ENCODE measurements around the gene TRIP6.
"Not testable (repeated sequence)": the region's sequence is repeated elsewhere in the genome, so short reads cannot be mapped to it uniquely, and the experiment has no call there.

The TRIP6 gene

GRCh38 chr7:100839361-100839760, 27.8 kb upstream of the TRIP6 start:
- H3K27me3 ChIP-seq (ENCODE audit: control insufficient read depth, insufficient read depth, low read length): no peaks in the 10 kb centered on the region
- no peak overlapping the region for H3K4me3 ChIP-seq (ENCODE audit: low read length)
- H3K4me1 ChIP-seq (ENCODE audit: control insufficient read depth, insufficient read depth, low read length): peaks cover 4% of the 10 kb centered on the region; the same call in 1 of the 2 replicates
- H3K27ac ChIP-seq (ENCODE audit: low read length): no peak overlapping the region
- no peaks in the 10 kb centered on the region for H3K36me3 ChIP-seq (ENCODE audit: control insufficient read depth, insufficient read depth, low read length)
- WGBS (ENCODE audit: insufficient coverage, insufficient read length): no CpG with 5 or more reads among the region's 18 CpGs
- no peaks in the 10 kb centered on the region for H3K9me3 ChIP-seq (ENCODE audit: control insufficient read depth, insufficient read depth, low read length)
- DNase-seq (ENCODE audit: low read depth, low spot score): no peak

GRCh38 chr7:100840470-100841100, 26.6 kb upstream of the TRIP6 start:
- Histone ChIP-seq H3K4me1 (ENCODE audit: control insufficient read depth, insufficient read depth, low read length) (peaks cover 4% of the 10 kb centered on the region; the same call in 1 of the 2 replicates), H3K9me3 (ENCODE audit: control insufficient read depth, insufficient read depth, low read length) (no peaks in the 10 kb centered on the region), H3K36me3 (ENCODE audit: control insufficient read depth, insufficient read depth, low read length) (no peaks in the 10 kb centered on the region), H3K4me3 (ENCODE audit: low read length) (no peak overlapping the region), H3K27ac (ENCODE audit: low read length) (no peak overlapping the region), H3K27me3 (ENCODE audit: control insufficient read depth, insufficient read depth, low read length) (no peaks in the 10 kb centered on the region)
- WGBS (ENCODE audit: insufficient coverage, insufficient read length): no CpG with 5 or more reads among the region's 8 CpGs
- DNase-seq (ENCODE audit: low read depth, low spot score): no peak

- Histone ChIP-seq H3K9me3 (ENCODE audit: control insufficient read depth, insufficient read depth, low read length) (no peaks in the 10 kb centered on the region), H3K36me3 (ENCODE audit: control insufficient read depth, insufficient read depth, low read length) (no peaks in the 10 kb centered on the region), H3K27me3 (ENCODE audit: control insufficient read depth, insufficient read depth, low read length) (no peaks in the 10 kb centered on the region), H3K27ac (ENCODE audit: low read length) (no peak overlapping the region), H3K4me1 (ENCODE audit: control insufficient read depth, insufficient read depth, low read length) (no peaks in the 10 kb centered on the region), H3K4me3 (ENCODE audit: low read length) (no peak overlapping the region)
- DNase-seq (ENCODE audit: low read depth, low spot score): no peak
- WGBS (ENCODE audit: insufficient coverage, insufficient read length): no CpG with 5 or more reads among the region's 4 CpGs
These were observed 19.8 kb upstream of the TRIP6 start for GRCh38 chr7:100847360-100847759.

- WGBS (ENCODE audit: insufficient coverage, insufficient read length): no CpG with 5 or more reads among the region's 71 CpGs
- no peaks in the 10 kb centered on the region for H3K27me3 ChIP-seq (ENCODE audit: control insufficient read depth, insufficient read depth, low read length)
- no peak for DNase-seq (ENCODE audit: low read depth, low spot score)
- peak within 1 kb of the TSS; percentile 92 for H3K4me3 ChIP-seq (ENCODE audit: low read length)
- H3K27ac ChIP-seq (ENCODE audit: low read length): no peak within 1 kb of the TSS
- H3K4me1 ChIP-seq (ENCODE audit: control insufficient read depth, insufficient read depth, low read length): no peaks in the 10 kb centered on the region; the same call in 1 of the 2 replicates
- no peaks in the 10 kb centered on the region for H3K9me3 ChIP-seq (ENCODE audit: control insufficient read depth, insufficient read depth, low read length)
- no peaks in the 10 kb centered on the region for H3K36me3 ChIP-seq (ENCODE audit: control insufficient read depth, insufficient read depth, low read length)
These were observed 14.9 kb upstream of the TRIP6 start, which contains the start of gene SLC12A9 for GRCh38 chr7:100852048-100852872. SLC12A9 (plus strand) TSS chr7:100852713; CDS start chr7:100854198, 1,485 bp downstream.

GRCh38 chr7:100854146-100854895, 12.9 kb upstream of the TRIP6 start:
- no peaks in the 10 kb centered on the region for H3K9me3 ChIP-seq (ENCODE audit: control insufficient read depth, insufficient read depth, low read length)
- no peak for DNase-seq (ENCODE audit: low read depth, low spot score)
- no peak overlapping the region for H3K27ac ChIP-seq (ENCODE audit: low read length)
- H3K27me3 ChIP-seq (ENCODE audit: control insufficient read depth, insufficient read depth, low read length): no peaks in the 10 kb centered on the region
- H3K4me1 ChIP-seq (ENCODE audit: control insufficient read depth, insufficient read depth, low read length): no peaks in the 10 kb centered on the region; the same call in 1 of the 2 replicates
- peaks cover 6% of the 10 kb centered on the region; the same call in 1 of the 2 replicates for H3K36me3 ChIP-seq (ENCODE audit: control insufficient read depth, insufficient read depth, low read length)
- WGBS (ENCODE audit: insufficient coverage, insufficient read length): no CpG with 5 or more reads among the region's 14 CpGs
- H3K4me3 ChIP-seq (ENCODE audit: low read length): no peak overlapping the region

- H3K27me3 ChIP-seq (ENCODE audit: control insufficient read depth, insufficient read depth, low read length); H3K36me3 ChIP-seq (ENCODE audit: control insufficient read depth, insufficient read depth, low read length); H3K4me1 ChIP-seq (ENCODE audit: control insufficient read depth, insufficient read depth, low read length); H3K27ac ChIP-seq (ENCODE audit: low read length); H3K9me3 ChIP-seq (ENCODE audit: control insufficient read depth, insufficient read depth, low read length); H3K4me3 ChIP-seq (ENCODE audit: low read length); DNase-seq (ENCODE audit: low read depth, low spot score): not testable (repeated sequence)
- no CpG with 5 or more reads among the region's 9 CpGs for WGBS (ENCODE audit: insufficient coverage, insufficient read length)
These were observed 12.3 kb upstream of the TRIP6 start for GRCh38 chr7:100854899-100855298.

- DNase-seq (ENCODE audit: low read depth, low spot score): no peak
- Histone ChIP-seq H3K27ac (ENCODE audit: low read length) (no peak overlapping the region), H3K9me3 (ENCODE audit: control insufficient read depth, insufficient read depth, low read length) (no peaks in the 10 kb centered on the region), H3K4me1 (ENCODE audit: control insufficient read depth, insufficient read depth, low read length) (no peaks in the 10 kb centered on the region; the same call in 1 of the 2 replicates), H3K36me3 (ENCODE audit: control insufficient read depth, insufficient read depth, low read length) (peaks cover 11% of the 10 kb centered on the region; the same call in 1 of the 2 replicates), H3K27me3 (ENCODE audit: control insufficient read depth, insufficient read depth, low read length) (no peaks in the 10 kb centered on the region), H3K4me3 (ENCODE audit: low read length) (no peak overlapping the region)
- no CpG with 5 or more reads among the region's 10 CpGs for WGBS (ENCODE audit: insufficient coverage, insufficient read length)
These were observed 11.7 kb upstream of the TRIP6 start for GRCh38 chr7:100855515-100855914.

GRCh38 chr7:100856871-100857282, 10.3 kb upstream of the TRIP6 start:
- DNase-seq (ENCODE audit: low read depth, low spot score): no peak
- no CpG with 5 or more reads among the region's 16 CpGs for WGBS (ENCODE audit: insufficient coverage, insufficient read length)
- Histone ChIP-seq H3K4me3 (ENCODE audit: low read length) (no peak overlapping the region), H3K27ac (ENCODE audit: low read length) (no peak overlapping the region), H3K9me3 (ENCODE audit: control insufficient read depth, insufficient read depth, low read length) (no peaks in the 10 kb centered on the region), H3K36me3 (ENCODE audit: control insufficient read depth, insufficient read depth, low read length) (peaks cover 15% of the 10 kb centered on the region; the same call in 1 of the 2 replicates), H3K27me3 (ENCODE audit: control insufficient read depth, insufficient read depth, low read length) (no peaks in the 10 kb centered on the region), H3K4me1 (ENCODE audit: control insufficient read depth, insufficient read depth, low read length) (no peaks in the 10 kb centered on the region; the same call in 1 of the 2 replicates)

GRCh38 chr7:100859856-100860255, 7.3 kb upstream of the TRIP6 start:
- DNase-seq (ENCODE audit: low read depth, low spot score): no peak
- no peak overlapping the region for H3K27ac ChIP-seq (ENCODE audit: low read length)
- H3K4me1 ChIP-seq (ENCODE audit: control insufficient read depth, insufficient read depth, low read length): no peaks in the 10 kb centered on the region
- H3K4me3 ChIP-seq (ENCODE audit: low read length): no peak overlapping the region
- H3K36me3 ChIP-seq (ENCODE audit: control insufficient read depth, insufficient read depth, low read length): peaks cover 15% of the 10 kb centered on the region; the same call in 1 of the 2 replicates
- H3K27me3 ChIP-seq (ENCODE audit: control insufficient read depth, insufficient read depth, low read length): no peaks in the 10 kb centered on the region
- no CpG with 5 or more reads among the region's 15 CpGs for WGBS (ENCODE audit: insufficient coverage, insufficient read length)
- H3K9me3 ChIP-seq (ENCODE audit: control insufficient read depth, insufficient read depth, low read length): no peaks in the 10 kb centered on the region
